ENCODE measurements around the gene CYP4F8.

DNA sequence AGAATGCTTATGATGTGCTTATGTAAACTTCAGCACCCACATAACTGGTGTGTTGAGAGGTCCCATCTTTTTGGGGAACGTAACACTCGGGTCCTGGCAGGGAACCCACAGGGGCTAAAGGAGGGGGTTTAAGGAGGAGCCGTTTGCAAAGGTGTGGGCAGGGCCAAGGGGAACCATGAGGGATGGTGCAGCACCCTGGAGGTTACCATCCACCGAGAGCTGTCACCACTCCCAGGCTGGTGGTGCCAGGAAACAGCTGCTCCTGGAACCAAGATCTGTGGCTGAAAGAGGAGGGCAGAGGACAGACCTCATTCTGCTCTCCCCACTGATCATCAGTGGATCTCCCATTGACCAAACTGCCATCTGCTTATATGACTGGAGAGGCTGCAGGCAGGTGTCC is 23.2 kb upstream of the CYP4F8 start:
- TF ChIP-seq CTCF (IDR thresholded peaks at IDR 0.05) (no peak), POLR2A (IDR thresholded peaks at IDR 0.05) (no peak), POLR2AphosphoS5 (IDR thresholded peaks at IDR 0.05; ENCODE audit: insufficient read depth in 1 of 2, low read depth in 1 of 2) (no peak)

All from vagina (tissue), 2 donors.